ENCODE results near the gene TP53RK. TPM values are rescaled to one million over a fixed set of nuclear protein-coding genes. Genes with fewer than 3 reads are reported as not detected.

TP53RK gene
- total and polyA plus RNA-seq, 2 of the 13 experiments (the other 11 are each of a cell fraction or from before 2014, with no cell fraction given) = 12.9 to 25.5 TPM

GRCh38 chr20:46670228-46670584, 19.0 kb downstream of the TP53RK start (continued):
- peak; percentile 14; the same call in 1 of the 2 replicates for TF ChIP-seq JUND (CRISPR knock-in tag; IDR thresholded peaks at IDR 0.05)
- TF ChIP-seq ZNF644 (CRISPR knock-in tag; IDR thresholded peaks at IDR 0.05; ENCODE audit: low read depth) = 0 out of 2 replicates have a peak, but pooled peaks have one; percentile 36
- no peak for TF ChIP-seq NCOA1 (CRISPR knock-in tag; IDR thresholded peaks at IDR 0.05)
- TF ChIP-seq ZNF552 (CRISPR knock-in tag; IDR thresholded peaks at IDR 0.05; ENCODE audit: borderline replicate concordance) = no peak; the same call in 1 of the 2 replicates
- TF ChIP-seq REXO4 (CRISPR knock-in tag; IDR thresholded peaks at IDR 0.05; ENCODE audit: borderline replicate concordance) = no peak
- no peak for TF ChIP-seq KDM6A (CRISPR knock-in tag; IDR thresholded peaks at IDR 0.05; ENCODE audit: low read depth)
- TF ChIP-seq NFYC (CRISPR knock-in tag; IDR thresholded peaks at IDR 0.05) = peak; percentile 40
- no peak for TF ChIP-seq ZNF281 (CRISPR knock-in tag; IDR thresholded peaks at IDR 0.05; ENCODE audit: borderline replicate concordance)
- no peak for TF ChIP-seq ZBTB37 (CRISPR knock-in tag; IDR thresholded peaks at IDR 0.05)
- TF ChIP-seq ZNF572 (CRISPR knock-in tag; IDR thresholded peaks at IDR 0.05) = no peak
- TF ChIP-seq ZNF766 (CRISPR knock-in tag; IDR thresholded peaks at IDR 0.05; ENCODE audit: borderline replicate concordance) = no peak
- TF ChIP-seq ATF2 (CRISPR knock-in tag; IDR thresholded peaks at IDR 0.05) = no peak
- 0 out of 2 replicates have a peak, but pooled peaks have one; percentile 5 for TF ChIP-seq ZSCAN21 (CRISPR knock-in tag; IDR thresholded peaks at IDR 0.05; ENCODE audit: borderline replicate concordance)
- no peak for TF ChIP-seq PHB2 (IDR thresholded peaks at IDR 0.05; ENCODE audit: partially characterized antibody)
- TF ChIP-seq FIP1L1 (IDR thresholded peaks at IDR 0.05; ENCODE audit: borderline replicate concordance, insufficient read depth, low read depth, low read length) = no peak
- no peak for TF ChIP-seq ZNF10 (CRISPR knock-in tag; IDR thresholded peaks at IDR 0.05; ENCODE audit: borderline replicate concordance, low read depth)
- no peak for TF ChIP-seq ZBED4 (CRISPR knock-in tag; IDR thresholded peaks at IDR 0.05; ENCODE audit: borderline replicate concordance)
- no peak for TF ChIP-seq MED13 (CRISPR knock-in tag; IDR thresholded peaks at IDR 0.05)

Data from HepG2 (cell line).